PFSK-1 (cell line): ENCODE measurements around the gene RCSD1.

ENCODE experiments used
- FOXP2 ChIP-seq: optimal IDR thresholded peaks from 2 replicates; pipeline ENCODE3; 2011; ENCODE audit warnings: borderline replicate concordance, control low read depth, inconsistent platforms; ENCODE audit not compliant: insufficient read depth; ENCODE audit errors: extremely low read length, extremely low read depth
- POLR2AphosphoS5 ChIP-seq: IDR thresholded peaks from 2 replicates; pipeline ENCODE4 v1.6.1; 2012; ENCODE audit warnings: low read depth, mild to moderate bottlenecking, control low read depth, low read length, moderate library complexity
- TAF1 ChIP-seq: IDR thresholded peaks from 2 replicates; pipeline ENCODE4 v1.6.1; 2012; ENCODE audit warnings: low read length, control low read depth, borderline replicate concordance; ENCODE audit not compliant: insufficient read depth
- TF ChIP-seq, protein P1 (sequence below), 2 experiments: IDR thresholded peaks; 2 replicates each; pipeline versions ENCODE4 v1.6.1 to v1.8.0; 2011 to 2012; ENCODE audit warnings: low read depth in 2 of 2, low read length in 2 of 2, control low read depth in 1 of 2, inconsistent platforms in 1 of 2, mild to moderate bottlenecking in 1 of 2, moderate library complexity in 1 of 2; ENCODE audit not compliant: insufficient read depth in 1 of 2

DNA sequence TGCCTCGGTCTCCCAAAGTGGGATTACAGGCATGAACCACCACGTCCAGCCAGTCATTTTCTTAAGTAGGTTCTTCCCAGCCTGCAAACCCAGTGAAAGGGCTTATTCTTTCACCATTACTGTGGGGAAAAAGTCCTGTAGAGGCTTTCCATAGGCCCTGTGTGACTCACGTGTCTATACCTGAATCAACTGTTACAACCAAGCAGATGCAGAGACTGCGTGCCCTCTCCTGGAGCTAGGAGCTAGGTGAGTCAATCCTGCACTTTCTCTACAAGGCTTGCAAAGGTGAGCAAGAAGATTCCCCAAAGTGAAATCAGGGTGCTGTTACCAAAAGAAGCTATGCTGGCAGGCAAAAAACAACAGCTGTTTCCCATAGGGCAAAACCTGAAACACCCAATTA is 77.9 kb downstream of the RCSD1 start:
- no peak for TF ChIP-seq TAF1
- TF ChIP-seq, protein P1, sequence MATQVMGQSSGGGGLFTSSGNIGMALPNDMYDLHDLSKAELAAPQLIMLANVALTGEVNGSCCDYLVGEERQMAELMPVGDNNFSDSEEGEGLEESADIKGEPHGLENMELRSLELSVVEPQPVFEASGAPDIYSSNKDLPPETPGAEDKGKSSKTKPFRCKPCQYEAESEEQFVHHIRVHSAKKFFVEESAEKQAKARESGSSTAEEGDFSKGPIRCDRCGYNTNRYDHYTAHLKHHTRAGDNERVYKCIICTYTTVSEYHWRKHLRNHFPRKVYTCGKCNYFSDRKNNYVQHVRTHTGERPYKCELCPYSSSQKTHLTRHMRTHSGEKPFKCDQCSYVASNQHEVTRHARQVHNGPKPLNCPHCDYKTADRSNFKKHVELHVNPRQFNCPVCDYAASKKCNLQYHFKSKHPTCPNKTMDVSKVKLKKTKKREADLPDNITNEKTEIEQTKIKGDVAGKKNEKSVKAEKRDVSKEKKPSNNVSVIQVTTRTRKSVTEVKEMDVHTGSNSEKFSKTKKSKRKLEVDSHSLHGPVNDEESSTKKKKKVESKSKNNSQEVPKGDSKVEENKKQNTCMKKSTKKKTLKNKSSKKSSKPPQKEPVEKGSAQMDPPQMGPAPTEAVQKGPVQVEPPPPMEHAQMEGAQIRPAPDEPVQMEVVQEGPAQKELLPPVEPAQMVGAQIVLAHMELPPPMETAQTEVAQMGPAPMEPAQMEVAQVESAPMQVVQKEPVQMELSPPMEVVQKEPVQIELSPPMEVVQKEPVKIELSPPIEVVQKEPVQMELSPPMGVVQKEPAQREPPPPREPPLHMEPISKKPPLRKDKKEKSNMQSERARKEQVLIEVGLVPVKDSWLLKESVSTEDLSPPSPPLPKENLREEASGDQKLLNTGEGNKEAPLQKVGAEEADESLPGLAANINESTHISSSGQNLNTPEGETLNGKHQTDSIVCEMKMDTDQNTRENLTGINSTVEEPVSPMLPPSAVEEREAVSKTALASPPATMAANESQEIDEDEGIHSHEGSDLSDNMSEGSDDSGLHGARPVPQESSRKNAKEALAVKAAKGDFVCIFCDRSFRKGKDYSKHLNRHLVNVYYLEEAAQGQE (IDR thresholded peaks at IDR 0.05; ENCODE audit: insufficient read depth in 1 of 2, low read depth in 2 of 2, low read length in 2 of 2): no peak
- TF ChIP-seq POLR2AphosphoS5: no peak
- no peak for TF ChIP-seq FOXP2
